Fibroblast of the aortic adventitia (primary cell): Measurements from ENCODE around the gene SASH1. TPM values are rescaled to one million over a fixed set of nuclear protein-coding genes. Genes with fewer than 3 reads are reported as not detected.

Experiments used
- DNase-seq: peaks from one replicate; pipeline ENCODE4 v3.0.0-alpha.2; 2010; ENCODE audit warnings: low read depth
- H3K4me3 ChIP-seq: 2 replicates; pipeline ENCODE4 v1.5.1; 2011; ENCODE audit warnings: low read depth, mild to moderate bottlenecking, control low read depth, low read length, moderate library complexity
- total RNA-seq: library from RNA; depleted of rRNA; stranded (reverse); fragments of >200 nt; gene quantifications from 2 replicates; pipeline ENCODE4 v1.2.3, GENCODE V29; 2012; ENCODE audit warnings: low replicate concordance
- TF ChIP-seq, protein P1 (sequence below): IDR thresholded peaks from 2 replicates; pipeline ENCODE4 v1.5.1; 2011; ENCODE audit warnings: mild to moderate bottlenecking, low read length, control low read depth, inconsistent platforms; ENCODE audit not compliant: insufficient read depth

SASH1 gene
- total RNA-seq, 1 donor, result 59.5 TPM

DNA sequence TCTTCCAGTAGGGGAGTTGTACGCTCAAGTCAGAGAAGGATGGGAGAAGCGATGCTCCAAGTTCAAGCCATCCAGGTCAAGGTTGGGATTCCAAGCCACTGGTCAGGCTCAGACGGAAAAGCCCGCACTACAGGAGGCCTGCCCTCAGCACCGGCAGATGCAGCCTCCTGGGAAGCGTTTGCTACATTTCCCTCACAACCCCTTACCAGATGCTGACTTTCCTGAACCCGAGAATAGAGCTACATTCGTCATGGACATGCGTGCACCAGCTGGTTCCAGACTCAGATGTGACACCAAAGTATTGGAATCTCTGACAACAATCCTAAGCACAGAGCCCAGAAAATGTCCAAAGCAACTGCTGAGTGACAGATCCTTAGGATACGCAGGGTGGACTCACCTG lies 174.8 kb downstream of the SASH1 start:
- DNase-seq, result no peak
- H3K4me3 ChIP-seq, result no peak overlapping the region
- TF ChIP-seq, protein P1, sequence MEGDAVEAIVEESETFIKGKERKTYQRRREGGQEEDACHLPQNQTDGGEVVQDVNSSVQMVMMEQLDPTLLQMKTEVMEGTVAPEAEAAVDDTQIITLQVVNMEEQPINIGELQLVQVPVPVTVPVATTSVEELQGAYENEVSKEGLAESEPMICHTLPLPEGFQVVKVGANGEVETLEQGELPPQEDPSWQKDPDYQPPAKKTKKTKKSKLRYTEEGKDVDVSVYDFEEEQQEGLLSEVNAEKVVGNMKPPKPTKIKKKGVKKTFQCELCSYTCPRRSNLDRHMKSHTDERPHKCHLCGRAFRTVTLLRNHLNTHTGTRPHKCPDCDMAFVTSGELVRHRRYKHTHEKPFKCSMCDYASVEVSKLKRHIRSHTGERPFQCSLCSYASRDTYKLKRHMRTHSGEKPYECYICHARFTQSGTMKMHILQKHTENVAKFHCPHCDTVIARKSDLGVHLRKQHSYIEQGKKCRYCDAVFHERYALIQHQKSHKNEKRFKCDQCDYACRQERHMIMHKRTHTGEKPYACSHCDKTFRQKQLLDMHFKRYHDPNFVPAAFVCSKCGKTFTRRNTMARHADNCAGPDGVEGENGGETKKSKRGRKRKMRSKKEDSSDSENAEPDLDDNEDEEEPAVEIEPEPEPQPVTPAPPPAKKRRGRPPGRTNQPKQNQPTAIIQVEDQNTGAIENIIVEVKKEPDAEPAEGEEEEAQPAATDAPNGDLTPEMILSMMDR, result no peak

DNA sequence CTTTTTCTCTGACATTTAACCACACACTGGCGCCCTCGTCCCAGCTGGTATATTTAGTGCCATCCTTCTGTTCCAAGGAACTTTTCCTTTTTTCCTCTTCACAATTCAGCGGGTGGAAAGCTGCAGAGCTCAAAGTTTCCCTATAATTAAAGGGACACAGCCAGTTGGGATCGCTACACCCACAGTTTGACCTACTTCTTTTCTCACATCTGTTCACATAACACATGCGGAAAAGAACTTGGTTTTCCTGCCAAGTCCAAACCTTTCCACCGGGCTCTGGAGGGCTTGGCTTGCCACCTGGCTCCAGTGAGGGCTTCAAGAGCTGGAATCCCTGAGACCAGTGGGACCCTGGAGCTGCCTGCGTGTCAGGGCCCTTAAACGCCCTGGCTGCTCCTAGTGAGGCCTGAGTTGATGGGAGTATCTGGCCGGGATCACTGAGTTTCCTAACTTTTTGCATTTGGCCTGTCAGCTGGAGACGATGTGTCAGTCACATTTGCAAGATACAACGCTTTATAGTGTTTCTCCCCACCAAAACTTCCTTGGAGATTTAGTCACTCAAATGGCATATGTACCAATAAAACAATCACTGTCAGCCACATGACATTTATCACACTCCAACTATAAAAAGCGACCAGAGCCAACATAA lies 176.0 kb downstream of the SASH1 start:
- H3K4me3 ChIP-seq, result no peak overlapping the region
- TF ChIP-seq, protein P1, result no peak
- peak; percentile 16 for DNase-seq

DNA sequence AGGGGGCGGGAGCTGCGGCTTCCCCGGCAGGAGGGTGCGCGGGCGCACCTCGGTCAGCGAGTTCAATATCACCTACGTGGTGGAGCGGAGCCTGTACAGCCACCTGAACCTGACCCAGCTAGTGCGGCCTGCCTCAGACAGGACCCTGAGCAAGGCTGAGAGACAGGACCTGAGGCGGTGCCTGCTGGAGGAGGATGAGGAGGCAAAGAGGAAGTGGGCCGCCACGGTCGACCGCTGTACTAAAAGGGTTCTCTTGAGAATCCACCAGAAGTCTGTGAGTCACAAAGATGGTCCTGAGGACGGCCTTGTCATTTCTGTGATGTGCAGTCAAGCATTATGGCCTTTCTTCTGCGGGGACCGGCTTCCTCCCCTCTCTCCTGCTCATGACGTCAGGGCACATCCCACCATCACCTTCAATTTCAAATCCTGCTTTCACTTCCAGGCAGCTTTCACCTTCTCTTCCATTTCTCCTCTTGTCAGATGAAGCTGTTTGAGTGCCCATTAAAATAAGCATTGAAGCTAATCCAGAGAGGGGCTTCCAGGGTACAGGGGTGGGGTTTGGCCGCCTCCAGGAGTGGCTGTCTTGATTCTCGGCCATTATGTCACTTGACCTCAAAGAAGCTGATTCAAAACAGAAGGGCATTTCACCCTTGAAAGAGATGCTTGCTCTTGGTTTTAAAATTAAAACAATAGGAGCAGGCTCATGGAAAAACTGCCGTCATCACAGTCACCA lies 177.6 kb downstream of the SASH1 start:
- H3K4me3 ChIP-seq, result no peak overlapping the region
- no peak for DNase-seq
- TF ChIP-seq, protein P1, result no peak

DNA sequence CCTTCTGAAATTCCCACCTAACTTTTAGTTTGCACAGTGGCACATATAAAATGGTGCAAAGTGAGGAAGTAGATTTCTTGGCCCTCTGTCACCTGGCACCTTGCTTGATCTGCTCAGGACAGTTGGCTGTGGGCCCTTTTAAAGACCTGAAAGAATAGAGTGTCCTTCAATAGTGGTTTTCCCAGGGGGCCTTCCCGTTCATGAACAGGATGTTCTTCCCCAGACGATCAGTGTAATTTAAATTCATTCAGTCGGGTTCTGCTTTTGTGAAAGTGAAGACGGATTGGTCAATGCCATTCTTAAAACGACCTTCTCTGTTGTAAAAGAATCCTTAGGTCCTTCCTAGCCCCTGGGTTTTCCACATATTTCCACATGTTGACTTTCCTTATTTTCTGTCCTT lies 178.5 kb downstream of the SASH1 start:
- H3K4me3 ChIP-seq, result no peak overlapping the region
- TF ChIP-seq, protein P1, result no peak
- no peak for DNase-seq

DNA sequence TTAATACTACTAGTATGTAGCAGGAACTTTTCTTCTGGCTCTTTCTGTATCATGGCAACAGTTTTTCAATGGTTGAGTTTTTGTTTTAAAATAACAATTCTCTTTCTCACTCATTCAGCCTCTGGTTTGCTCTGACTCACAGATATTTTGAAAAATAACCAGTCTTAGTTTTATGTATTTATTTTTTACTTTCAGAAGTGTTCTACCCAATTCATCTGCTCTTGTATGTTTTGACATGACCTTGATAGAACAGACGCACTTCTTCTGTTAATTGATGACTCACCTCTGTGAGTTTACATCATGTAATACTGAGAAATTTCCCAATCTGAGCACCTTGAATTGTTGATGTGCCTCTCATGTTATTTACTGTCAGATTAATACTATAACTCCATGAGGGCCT lies 178.9 kb downstream of the SASH1 start:
- TF ChIP-seq, protein P1, result no peak
- DNase-seq, result peak; percentile 77
- H3K4me3 ChIP-seq, result no peak overlapping the region

DNA sequence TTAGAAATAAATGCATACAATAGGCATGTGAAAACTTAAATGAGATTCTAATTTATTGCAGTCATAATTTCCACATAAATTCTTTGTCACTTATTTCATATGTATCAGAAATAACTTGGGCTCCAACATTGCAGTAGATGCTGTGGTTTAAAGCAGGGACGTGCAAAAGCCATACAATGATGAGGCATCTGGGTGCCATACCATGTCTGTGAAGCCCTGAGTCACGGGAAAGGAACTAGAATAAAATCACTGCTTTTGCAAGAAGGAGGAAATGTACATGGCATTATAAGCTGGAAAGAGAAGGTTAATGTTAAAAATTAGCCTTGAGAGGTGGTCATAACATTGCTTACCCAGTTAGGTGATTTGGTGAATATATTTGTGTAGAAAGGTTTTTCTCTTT lies 180.4 kb downstream of the SASH1 start:
- TF ChIP-seq, protein P1, result no peak
- H3K4me3 ChIP-seq, result no peak overlapping the region
- DNase-seq, result peak; percentile 77
